ENCODE measurements around the gene CNTN1. TPM values are rescaled to one million over a fixed set of nuclear protein-coding genes. Genes with fewer than 3 reads are reported as not detected.

CNTN1 gene
- total RNA-seq, 2 experiments from 2014 or later: not detected

- Mint-ChIP-seq H3K4me1 (ENCODE audit: low read depth) (no peaks in the 10 kb centered on the region), H3K4me3 (no peak overlapping the region), H3K36me3 (ENCODE audit: low read depth) (no peaks in the 10 kb centered on the region), H3K27ac (no peak overlapping the region), H3K9me3 (no peaks in the 10 kb centered on the region), H3K27me3 (no peaks in the 10 kb centered on the region)
- no peak for DNase-seq
- no peaks in the 10 kb centered on the region for H3K36me3 ChIP-seq (ENCODE audit: insufficient read depth, low read length)
- no peak overlapping the region for H3K27ac ChIP-seq (ENCODE audit: low read depth in 1 of 2, low read length in 2 of 2)
- no peaks in the 10 kb centered on the region for H3K27me3 ChIP-seq (ENCODE audit: control insufficient read depth in 1 of 2, insufficient read depth in 2 of 2, low read length in 2 of 2)
- H3K9me3 ChIP-seq (ENCODE audit: control insufficient read depth in 1 of 2, insufficient read depth in 1 of 2, low read length in 2 of 2): no peaks in the 10 kb centered on the region
- H3K4me3 ChIP-seq (ENCODE audit: low read length): no peak overlapping the region
- POLR2A ChIA-PET: no interaction called here
- ATAC-seq (ENCODE audit: poor library complexity): no peak
- no peaks in the 10 kb centered on the region for H3K4me1 ChIP-seq (ENCODE audit: insufficient read depth, low read length)
- intact Hi-C loops (cut with DNase I, micrococcal nuclease): no loop called here
- TF ChIP-seq CTCF (IDR thresholded peaks at IDR 0.05): no peak
- CTCF ChIA-PET: no interaction called here
These were observed 108.8 kb downstream of the CNTN1 start for GRCh38 chr12:40801082-40801481.

GRCh38 chr12:40801861-40802260 is 109.6 kb downstream of the CNTN1 start:
- no peaks in the 10 kb centered on the region for H3K36me3 Mint-ChIP-seq (ENCODE audit: low read depth)
- H3K4me1 Mint-ChIP-seq (ENCODE audit: low read depth): no peaks in the 10 kb centered on the region
- Histone ChIP-seq H3K27ac (ENCODE audit: low read depth in 1 of 2, low read length in 2 of 2) (no peak overlapping the region), H3K9me3 (ENCODE audit: control insufficient read depth in 1 of 2, insufficient read depth in 1 of 2, low read length in 2 of 2) (no peaks in the 10 kb centered on the region), H3K27me3 (ENCODE audit: control insufficient read depth in 1 of 2, insufficient read depth in 2 of 2, low read length in 2 of 2) (no peaks in the 10 kb centered on the region), H3K4me3 (ENCODE audit: low read length) (no peak overlapping the region), H3K36me3 (ENCODE audit: insufficient read depth, low read length) (no peaks in the 10 kb centered on the region), H3K4me1 (ENCODE audit: insufficient read depth, low read length) (no peaks in the 10 kb centered on the region)
- no peaks in the 10 kb centered on the region for H3K27me3 Mint-ChIP-seq
- no peak overlapping the region for H3K27ac Mint-ChIP-seq
- no peak for TF ChIP-seq CTCF (IDR thresholded peaks at IDR 0.05)
- ChIA-PET POLR2A (no interaction called here), CTCF (no interaction called here)
- DNase-seq (no peak), ATAC-seq (ENCODE audit: poor library complexity) (no peak)
- intact Hi-C loops (cut with DNase I, micrococcal nuclease): no loop called here
- H3K9me3 Mint-ChIP-seq: no peaks in the 10 kb centered on the region
- H3K4me3 Mint-ChIP-seq: no peak overlapping the region

GRCh38 chr12:40802656-40803055 is 110.4 kb downstream of the CNTN1 start:
- Mint-ChIP-seq H3K4me1 (ENCODE audit: low read depth) (no peaks in the 10 kb centered on the region), H3K36me3 (ENCODE audit: low read depth) (no peaks in the 10 kb centered on the region), H3K4me3 (no peak overlapping the region), H3K27ac (no peak overlapping the region), H3K9me3 (no peaks in the 10 kb centered on the region), H3K27me3 (no peaks in the 10 kb centered on the region)
- ChIA-PET CTCF (no interaction called here), POLR2A (no interaction called here)
- Histone ChIP-seq H3K27ac (ENCODE audit: low read depth in 1 of 2, low read length in 2 of 2) (no peak overlapping the region), H3K4me1 (ENCODE audit: insufficient read depth, low read length) (no peaks in the 10 kb centered on the region), H3K27me3 (ENCODE audit: control insufficient read depth in 1 of 2, insufficient read depth in 2 of 2, low read length in 2 of 2) (no peaks in the 10 kb centered on the region), H3K36me3 (ENCODE audit: insufficient read depth, low read length) (no peaks in the 10 kb centered on the region), H3K4me3 (ENCODE audit: low read length) (no peak overlapping the region), H3K9me3 (ENCODE audit: control insufficient read depth in 1 of 2, insufficient read depth in 1 of 2, low read length in 2 of 2) (no peaks in the 10 kb centered on the region)
- intact Hi-C loops (cut with DNase I, micrococcal nuclease): no loop called here
- no peak for TF ChIP-seq CTCF (IDR thresholded peaks at IDR 0.05)
- no peak for ATAC-seq (ENCODE audit: poor library complexity)
- no peak for DNase-seq
